GM19455 (cell line): ENCODE measurements around the gene LDHD.
"Not testable (repeated sequence)": the region's sequence is repeated elsewhere in the genome, so short reads cannot be mapped to it uniquely, and the experiment has no call there.

Source experiments
- ATAC-seq: cut with Tn5 transposase; IDR thresholded peaks from one replicate; pipeline ENCODE4 v1.9.1; 2021; ENCODE audit not compliant: unreplicated experiment

Gene LDHD

GRCh38 chr16:75100603-75100990 lies 16.0 kb downstream of the LDHD start:
- no peak for ATAC-seq

GRCh38 chr16:75099738-75100602 lies 16.6 kb downstream of the LDHD start:
- ATAC-seq: no peak

DNA sequence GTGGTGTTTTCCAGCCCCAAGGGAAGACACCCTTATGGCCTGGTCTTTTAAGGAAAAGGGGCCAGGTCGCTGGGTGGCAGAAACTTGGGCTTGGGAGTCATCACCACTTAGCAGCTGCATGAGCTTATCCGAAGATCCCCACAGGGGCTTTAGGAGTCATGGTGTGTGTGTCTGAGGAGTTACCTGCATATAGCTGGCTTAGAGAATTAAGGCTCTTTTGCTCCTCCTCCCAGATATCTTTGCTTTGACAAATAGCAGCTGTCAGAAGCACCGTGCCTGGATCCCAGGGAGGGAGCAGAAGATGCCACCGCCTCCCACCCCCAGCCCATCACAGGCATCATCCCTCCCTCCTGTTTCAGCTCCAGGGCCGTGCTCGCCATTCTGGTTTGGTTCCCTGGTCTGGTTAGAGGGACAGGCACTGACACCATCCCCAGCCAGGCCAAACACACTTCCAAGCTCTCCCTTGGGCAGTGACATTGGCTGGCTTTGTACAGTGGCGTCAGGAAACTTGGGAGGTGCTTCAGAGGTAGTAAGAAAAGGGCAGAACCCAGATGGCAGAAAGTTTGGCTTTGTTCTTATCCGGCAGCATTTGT lies 17.4 kb downstream of the LDHD start:
- ATAC-seq: no peak

GRCh38 chr16:75097941-75098901 lies 18.4 kb downstream of the LDHD start:
- ATAC-seq: no peak

GRCh38 chr16:75097191-75097761 lies 19.3 kb downstream of the LDHD start:
- ATAC-seq: no peak

DNA sequence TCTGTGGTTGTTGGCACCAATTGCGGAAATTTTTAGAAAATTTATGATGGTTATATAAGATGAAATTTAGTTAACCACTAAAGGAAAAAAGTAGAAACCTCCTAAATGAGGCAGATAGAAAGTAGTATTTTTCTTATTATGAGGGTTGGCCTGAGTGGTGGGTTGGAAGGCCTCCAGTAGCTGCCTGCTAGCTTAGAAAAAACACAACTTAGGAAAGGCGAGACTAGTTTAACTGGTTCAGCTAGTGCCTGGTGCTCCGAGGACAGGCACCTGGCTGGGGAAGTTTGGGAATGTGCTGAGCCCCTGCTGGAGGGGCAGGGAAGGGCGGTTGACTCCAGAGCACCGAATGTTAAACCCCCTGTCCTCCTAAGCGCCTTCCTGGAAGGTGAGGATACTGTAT lies 19.9 kb downstream of the LDHD start:
- ATAC-seq: no peak

DNA sequence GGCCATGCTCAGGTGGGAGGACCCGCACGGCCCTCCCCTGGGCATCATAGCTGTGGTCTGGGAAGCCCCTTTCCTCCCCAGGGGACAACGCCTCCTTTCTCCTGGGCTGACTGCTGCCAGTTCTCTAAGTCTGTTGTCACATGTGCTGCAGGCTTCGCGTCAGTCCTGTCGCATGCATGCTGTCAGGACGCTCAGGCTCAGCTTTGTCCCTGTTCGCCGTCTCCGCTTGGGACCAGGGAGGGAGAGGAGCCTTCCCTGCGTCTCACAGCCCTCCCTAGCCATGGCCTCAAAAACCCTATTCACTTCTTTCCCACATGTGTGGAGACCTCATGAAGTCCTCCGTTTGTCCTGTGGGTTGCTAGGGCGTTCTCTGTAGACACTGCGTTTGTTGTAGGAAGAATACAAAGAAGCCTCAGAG lies 21.4 kb downstream of the LDHD start:
- no peak for ATAC-seq

DNA sequence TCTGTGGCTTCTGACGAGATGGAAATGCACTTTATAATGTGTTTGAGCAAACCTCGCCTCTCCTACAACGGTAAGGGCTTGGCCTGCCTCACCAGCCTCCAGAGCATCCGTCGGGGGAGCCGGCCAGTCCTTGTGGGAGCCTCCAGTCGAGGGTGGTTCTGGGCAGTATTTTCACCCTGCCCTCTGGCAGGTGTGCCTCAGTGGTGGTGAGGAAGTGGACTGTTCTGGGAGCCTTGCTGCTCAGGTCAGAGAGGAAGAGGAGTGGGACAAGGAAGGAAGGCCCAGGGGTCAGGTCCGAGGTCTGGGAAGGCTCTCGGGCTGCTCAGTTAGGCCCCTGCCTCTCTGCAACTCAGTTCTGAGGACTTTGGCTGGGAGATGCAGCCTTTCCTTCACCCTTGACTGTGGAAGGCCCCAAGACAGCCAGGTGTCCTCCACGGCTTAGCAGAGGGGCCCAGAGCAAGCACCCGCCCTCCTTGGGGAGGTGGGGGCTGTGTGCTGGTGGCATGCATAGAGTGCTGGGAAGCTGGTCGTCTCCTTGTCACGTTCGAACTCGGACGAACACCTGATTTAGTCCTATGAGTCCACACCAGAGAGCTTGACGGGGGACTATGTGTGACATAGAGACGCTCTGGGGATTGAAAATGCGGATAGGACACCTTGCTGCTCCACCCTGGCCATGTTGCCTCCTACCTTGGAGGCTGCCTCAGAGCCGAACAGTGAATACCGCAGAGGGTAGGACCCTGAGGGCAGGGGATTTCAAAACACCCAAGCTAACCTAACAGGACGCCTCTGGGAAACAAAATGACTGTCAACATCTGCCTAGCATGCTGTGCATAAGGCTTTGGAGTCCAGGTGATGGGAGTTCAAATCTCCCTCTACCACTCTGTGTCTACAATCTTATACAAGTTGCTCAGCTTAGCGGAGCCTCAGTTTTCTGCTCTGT lies 22.7 kb downstream of the LDHD start:
- ATAC-seq: no peak

GRCh38 chr16:75092777-75093176 lies 23.8 kb downstream of the LDHD start:
- no peak for ATAC-seq

DNA sequence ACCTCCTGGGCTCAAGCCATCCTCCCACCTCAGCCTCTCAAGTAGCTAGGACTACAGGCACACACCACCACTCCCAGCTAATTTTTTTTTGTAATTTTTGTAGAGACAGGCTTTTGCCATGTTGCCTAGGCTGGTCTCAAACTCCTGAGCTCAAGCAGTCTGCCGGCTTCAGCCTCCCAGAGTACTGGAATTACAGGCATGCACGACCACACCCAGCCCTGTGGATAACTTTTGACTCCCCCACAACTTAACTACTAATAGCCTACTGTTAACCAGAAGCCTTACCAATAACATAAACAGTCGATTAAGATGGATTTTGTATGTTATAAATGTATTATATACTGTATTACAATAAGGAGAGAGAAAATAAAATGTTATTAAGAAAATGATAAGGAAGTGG lies 25.0 kb downstream of the LDHD start:
- ATAC-seq: not testable (repeated sequence)

GRCh38 chr16:75090899-75091298 lies 25.7 kb downstream of the LDHD start:
- not testable (repeated sequence) for ATAC-seq

GRCh38 chr16:75089486-75090202 lies 26.9 kb downstream of the LDHD start:
- ATAC-seq: no peak

DNA sequence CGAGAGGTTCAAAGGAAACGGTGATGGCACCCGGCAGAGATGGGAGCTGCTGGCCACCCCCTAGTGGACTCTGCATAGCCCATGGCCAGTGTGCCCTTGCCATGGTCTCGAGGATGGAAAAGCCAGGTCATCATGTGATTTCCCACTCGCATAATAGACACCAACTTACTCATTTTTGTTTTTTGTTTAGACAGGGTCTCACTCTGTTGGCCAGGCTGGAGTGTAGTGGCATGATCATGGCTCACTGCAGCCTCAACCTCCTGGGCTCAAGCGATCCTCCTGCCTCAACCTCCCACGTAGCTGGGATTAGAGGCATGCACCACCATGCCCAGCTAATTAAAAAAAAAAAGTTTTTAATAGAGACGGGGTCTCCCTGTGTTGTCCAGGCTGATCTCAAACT lies 27.6 kb downstream of the LDHD start:
- ATAC-seq: no peak

DNA sequence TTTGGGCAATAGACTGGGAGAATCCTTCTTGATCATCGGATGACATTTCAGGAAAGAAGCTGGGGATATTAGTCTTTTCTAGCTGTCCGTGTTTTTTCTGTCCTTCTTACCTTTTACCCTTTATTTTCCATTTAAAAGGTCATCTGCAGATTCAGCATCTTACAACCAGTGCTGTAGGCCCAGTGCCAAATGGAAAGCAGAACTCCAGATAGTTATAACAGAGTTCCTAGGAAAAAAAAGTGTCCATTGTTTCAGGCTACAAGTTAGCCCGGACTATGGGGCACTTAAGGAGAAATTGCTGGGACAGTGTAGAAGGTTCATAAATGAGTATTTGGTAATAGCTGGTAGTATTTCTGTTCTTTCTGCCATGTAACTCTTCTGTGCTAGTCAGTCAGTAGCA lies 28.4 kb downstream of the LDHD start:
- no peak for ATAC-seq

- ATAC-seq: no peak
These were observed 29.1 kb downstream of the LDHD start for GRCh38 chr16:75087375-75087979.

DNA sequence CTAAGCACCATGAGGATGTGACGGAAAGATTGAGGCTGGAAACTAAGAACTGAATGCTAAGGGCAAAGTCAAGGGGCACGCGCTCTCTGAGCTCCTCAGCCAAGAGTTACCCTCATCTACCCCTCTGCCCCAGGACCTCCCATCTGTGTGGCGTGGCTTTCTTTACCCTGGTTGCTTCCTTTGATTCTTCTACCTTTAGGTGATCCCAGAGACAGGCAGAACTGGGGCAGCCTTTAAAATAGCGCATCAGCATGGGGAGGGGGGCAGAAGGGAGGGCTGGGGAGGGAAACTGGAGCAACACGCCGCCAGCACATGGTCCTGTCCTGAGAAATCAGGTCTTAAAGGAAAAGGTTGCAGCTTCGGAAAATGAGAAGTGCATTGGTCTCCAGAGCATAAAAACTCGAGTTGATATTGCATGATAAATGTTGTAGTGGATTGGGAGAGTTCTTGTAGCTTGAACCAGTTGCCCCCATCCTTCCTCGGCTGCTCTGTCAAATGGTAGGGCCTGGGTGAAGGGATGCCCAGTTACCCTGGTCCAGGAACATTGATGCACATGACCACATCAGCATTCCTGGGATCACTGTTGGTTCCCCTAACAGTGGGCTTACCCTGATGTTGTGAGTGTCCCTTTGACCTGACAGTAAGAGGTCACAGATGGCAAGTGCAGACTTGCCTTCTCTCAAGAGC lies 29.7 kb downstream of the LDHD start:
- ATAC-seq: no peak

- ATAC-seq: no peak
These were observed 30.3 kb downstream of the LDHD start for GRCh38 chr16:75086281-75086680.

DNA sequence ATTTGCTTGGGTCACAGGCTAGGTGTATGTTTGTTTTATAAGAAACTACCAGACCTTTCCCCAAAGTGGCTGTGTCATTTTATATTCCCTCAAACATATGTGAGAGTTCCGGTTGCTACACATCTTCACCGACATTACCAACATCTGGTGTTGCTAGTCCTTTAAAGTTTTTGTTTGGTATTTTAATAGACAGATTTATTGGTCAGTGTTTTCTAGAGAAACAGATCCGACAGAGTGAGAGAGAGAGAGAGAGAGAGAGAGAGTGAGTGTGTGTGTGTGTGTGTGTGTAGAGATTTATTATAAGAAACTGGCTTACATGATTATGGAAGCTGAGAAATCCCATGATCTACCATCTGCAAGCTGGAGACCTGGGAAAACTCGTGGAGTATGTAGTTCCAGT lies 31.0 kb downstream of the LDHD start:
- no peak for ATAC-seq
